Epithelial cell of esophagus (primary cell): Measurements from ENCODE around the gene PRDM15.

ENCODE experiments used
- DNase-seq: peaks from one replicate; pipeline ENCODE4 v3.0.0; 2010; ENCODE audit warnings: low read depth
- H3K4me3 ChIP-seq: 2 replicates; pipeline ENCODE4 v1.5.1; 2011; ENCODE audit warnings: mild to moderate bottlenecking, low read length, control low read depth
- CTCF ChIP-seq: IDR thresholded peaks from 2 replicates; pipeline ENCODE4 v1.5.1; 2011; ENCODE audit warnings: low read depth, mild to moderate bottlenecking, low read length, control low read depth, inconsistent platforms; ENCODE audit not compliant: insufficient read depth; ENCODE audit errors: missing control alignments

PRDM15 gene

GRCh38 chr21:41918561-41919358 is 39.6 kb upstream of the PRDM15 start:
- no peak for TF ChIP-seq CTCF
- no peak for DNase-seq
- H3K4me3 ChIP-seq, result no peak overlapping the region

- TF ChIP-seq CTCF, result no peak
- DNase-seq, result no peak
- no peak overlapping the region for H3K4me3 ChIP-seq
Measured at GRCh38 chr21:41917531-41917930, 38.4 kb upstream of the PRDM15 start.

GRCh38 chr21:41916888-41917433 is 37.8 kb upstream of the PRDM15 start:
- H3K4me3 ChIP-seq, result no peak overlapping the region
- no peak for DNase-seq
- TF ChIP-seq CTCF, result no peak

DNA sequence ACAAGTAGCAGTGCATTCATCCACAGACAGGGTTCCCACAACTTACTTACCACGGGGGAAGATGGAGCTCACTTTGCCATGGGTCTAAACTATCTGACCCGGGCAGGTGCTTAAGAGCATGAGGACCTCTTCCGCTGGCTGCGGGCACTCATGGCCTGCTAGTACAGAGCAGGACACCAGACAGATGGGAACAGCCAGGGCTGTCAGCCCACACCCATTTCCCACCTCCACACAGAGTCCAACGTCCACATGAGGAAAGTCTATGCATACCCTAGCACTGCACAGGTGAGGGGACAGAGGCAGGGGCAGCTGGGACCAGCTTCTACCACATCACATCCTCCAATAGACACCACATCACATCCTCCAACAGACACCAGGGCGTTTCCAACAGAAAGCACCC is 35.8 kb upstream of the PRDM15 start:
- TF ChIP-seq CTCF, result no peak
- no peak for DNase-seq
- no peak overlapping the region for H3K4me3 ChIP-seq

GRCh38 chr21:41914358-41914757 is 35.2 kb upstream of the PRDM15 start:
- no peak for TF ChIP-seq CTCF
- no peak overlapping the region for H3K4me3 ChIP-seq
- DNase-seq, result no peak

DNA sequence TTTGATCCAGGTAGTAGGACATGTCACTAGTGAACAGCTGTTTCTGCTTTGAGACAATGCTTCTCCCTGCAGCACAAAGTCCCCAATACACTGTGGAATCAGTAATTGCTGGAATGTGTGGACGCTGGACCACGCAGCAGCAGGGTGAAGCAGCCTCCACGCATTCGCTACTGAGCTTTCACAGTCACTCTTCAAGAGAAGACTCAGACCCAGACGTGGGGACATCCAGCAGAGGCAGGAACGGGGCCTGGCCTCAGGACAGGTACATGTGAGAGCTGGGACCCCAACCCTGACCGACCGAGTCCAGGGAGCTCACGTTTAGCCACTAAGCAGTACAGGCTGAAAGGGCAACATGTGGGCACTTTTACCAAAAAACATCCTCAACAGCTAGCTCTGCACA is 34.1 kb upstream of the PRDM15 start:
- no peak overlapping the region for H3K4me3 ChIP-seq
- no peak for TF ChIP-seq CTCF
- DNase-seq, result no peak

- no peak overlapping the region for H3K4me3 ChIP-seq
- no peak for TF ChIP-seq CTCF
- no peak for DNase-seq
Measured at GRCh38 chr21:41908829-41909228, 29.7 kb upstream of the PRDM15 start.
